RWPE1 (cell line): ENCODE measurements around the gene ARHGAP45.
A peak's percentile ranks its signal among the peaks of the same experiment; 100 is the strongest.

Experiments used
- CTCF ChIA-PET: fragments of 350-600 bp; sonication (Branson Sonifier 250); formaldehyde crosslinking; extraction: SDS; loops from one replicate; lab custom pipeline; 2021; lab: Yijun Ruan, JAX
- POLR2A ChIA-PET: fragments of 400-600 bp; formaldehyde crosslinking; extraction: SDS; loops from one replicate; lab custom pipeline; 2020; ENCODE audit warnings: antibody characterized with exemption; ENCODE audit not compliant: low non-redundant PET; lab: Yijun Ruan, JAX
- DNase-seq: peaks from one replicate; pipeline ENCODE4 v3.0.0; 2012; ENCODE audit warnings: low spot score
- H3K27ac ChIP-seq: fragments of 450-650 bp; 2 replicates; pipeline ENCODE4 v1.5.1; 2017
- CTCF ChIP-seq: fragments of 450-650 bp; conservative IDR thresholded peaks from 2 replicates; pipeline ENCODE4 v1.5.1; 2017; ENCODE audit warnings: low read depth, mild to moderate bottlenecking

Gene ARHGAP45

GRCh38 chr19:1118999-1119398 is 52.0 kb downstream of the ARHGAP45 start:
- ChIA-PET POLR2A (no interaction called here), CTCF (no interaction called here)
- TF ChIP-seq CTCF, result no peak
- H3K27ac ChIP-seq, result peak overlapping the region; percentile 100
- no peak for DNase-seq

GRCh38 chr19:1119475-1120217 is 52.7 kb downstream of the ARHGAP45 start:
- peak overlapping the region; percentile 100 for H3K27ac ChIP-seq
- ChIA-PET CTCF (no interaction called here), POLR2A (no interaction called here)
- no peak for TF ChIP-seq CTCF
- DNase-seq, result no peak

- CTCF ChIA-PET, result interaction anchor here (1.2 kb wide), 1 partner anchor 8 kb away, joined by 3 read pairs; no protein-coding TSS in a partner anchor
- H3K27ac ChIP-seq, result peak overlapping the region; percentile 93
- POLR2A ChIA-PET, result no interaction called here
- no peak for TF ChIP-seq CTCF
- DNase-seq, result no peak
Observed at GRCh38 chr19:1121395-1121794, 54.4 kb downstream of the ARHGAP45 start.

- DNase-seq, result no peak
- ChIA-PET POLR2A (no interaction called here), CTCF (interaction anchor here (1.2 kb wide), 1 partner anchor 9 kb away, joined by 3 read pairs; no protein-coding TSS in a partner anchor)
- peak overlapping the region; percentile 93 for H3K27ac ChIP-seq
- TF ChIP-seq CTCF, result no peak
Observed at GRCh38 chr19:1122021-1122971, 55.3 kb downstream of the ARHGAP45 start.

GRCh38 chr19:1122972-1123363 is 56.0 kb downstream of the ARHGAP45 start:
- peak; percentile 90 for DNase-seq
- ChIA-PET POLR2A (interaction anchor here (0.6 kb wide), 1 partner anchor 22 kb away, joined by 4 read pairs; no protein-coding TSS in a partner anchor), CTCF (interaction anchor here (0.7 kb wide), 1 partner anchor 128 kb away, joined by 3 read pairs; no protein-coding TSS in a partner anchor)
- peak overlapping the region; percentile 93 for H3K27ac ChIP-seq
- TF ChIP-seq CTCF, result no peak

- DNase-seq, result no peak
- POLR2A ChIA-PET, result interaction anchor here (0.6 kb wide), 1 partner anchor 23 kb away, joined by 4 read pairs; no protein-coding TSS in a partner anchor
- no peak for TF ChIP-seq CTCF
- H3K27ac ChIP-seq, result peak overlapping the region; percentile 93
- CTCF ChIA-PET, result interaction anchor here (0.7 kb wide), 1 partner anchor 128 kb away, joined by 3 read pairs; no protein-coding TSS in a partner anchor
Observed at GRCh38 chr19:1123381-1123780, 56.4 kb downstream of the ARHGAP45 start.
